Liver (tissue), 9 donors: Measurements from ENCODE around the gene PRRC2A. TPM values are rescaled to one million over a fixed set of nuclear protein-coding genes. Genes with fewer than 3 reads are reported as not detected.

Experiments
- DNase-seq: peaks from one replicate; pipeline ENCODE4 v3.0.0-alpha.2; 2017; ENCODE audit warnings: low spot score
- H3K27ac ChIP-seq, 2 donors: one replicate each; pipeline ENCODE4 v1.7.0; 2013; ENCODE audit warnings: inconsistent platforms in 2 of 2, low read length in 2 of 2, control low read depth in 1 of 2, low read depth in 1 of 2, mild to moderate bottlenecking in 1 of 2
- H3K27me3 ChIP-seq, 4 donors: one replicate each; pipeline versions ENCODE4 v1.6.1 to v1.7.0; 2013; ENCODE audit warnings: low read length in 3 of 4, inconsistent platforms in 1 of 4, mild to moderate bottlenecking in 1 of 4, moderate library complexity in 1 of 4; ENCODE audit not compliant: control insufficient read depth in 4 of 4, insufficient read depth in 4 of 4
- H3K36me3 ChIP-seq, 4 donors: one replicate each; pipeline versions ENCODE4 v1.6.1 to v1.7.0; 2013; ENCODE audit warnings: low read length in 3 of 4, mild to moderate bottlenecking in 3 of 4, low read depth in 1 of 4, moderate library complexity in 1 of 4; ENCODE audit not compliant: control insufficient read depth in 4 of 4, insufficient read depth in 3 of 4
- H3K4me1 ChIP-seq, 4 donors: one replicate each; pipeline versions ENCODE4 v1.6.1 to v1.7.0; 2013; ENCODE audit warnings: low read length in 3 of 4, mild to moderate bottlenecking in 3 of 4, moderate library complexity in 1 of 4; ENCODE audit not compliant: control insufficient read depth in 4 of 4, insufficient read depth in 4 of 4
- H3K4me3 ChIP-seq, 3 donors: one replicate each; pipeline versions ENCODE4 v1.6.1 to v1.7.0; 2013; ENCODE audit warnings: low read length in 3 of 3, control low read depth in 1 of 3, low read depth in 1 of 3, mild to moderate bottlenecking in 1 of 3
- H3K9ac ChIP-seq, 2 donors: one replicate each; pipeline ENCODE4 v1.7.0; 2013; ENCODE audit warnings: low read length in 2 of 2, mild to moderate bottlenecking in 2 of 2, moderate library complexity in 2 of 2, control low read depth in 1 of 2, low read depth in 1 of 2
- H3K9me3 ChIP-seq, 4 donors: one replicate each; pipeline versions ENCODE4 v1.6.1 to v1.7.0; 2013; ENCODE audit warnings: low read length in 3 of 4; ENCODE audit not compliant: control insufficient read depth in 4 of 4
- CTCF ChIP-seq: fragments of 150-350 bp; IDR thresholded peaks from 2 replicates; pipeline ENCODE4 v1.5.1; 2017; ENCODE audit warnings: improper control_type of control experiment, low read depth, low read length; ENCODE audit not compliant: missing input control
- EGR1 ChIP-seq, 2 donors: IDR thresholded peaks; 2 replicates each; pipeline ENCODE4 v1.6.1; 2016 to 2018; ENCODE audit warnings: antibody characterized with exemption in 2 of 2, low read depth in 2 of 2
- FOXA1 ChIP-seq: IDR thresholded peaks from 2 replicates; pipeline ENCODE4 v1.6.1; 2016; ENCODE audit warnings: antibody characterized with exemption
- FOXA2 ChIP-seq: IDR thresholded peaks from 2 replicates; pipeline ENCODE4 v1.6.1; 2016; ENCODE audit warnings: antibody characterized with exemption
- GABPA ChIP-seq, 2 donors: IDR thresholded peaks in 1 of 2; conservative IDR thresholded peaks in 1 of 2; 2 replicates each; pipeline ENCODE4 v1.6.1; 2016; ENCODE audit warnings: antibody characterized with exemption in 2 of 2, mild to moderate bottlenecking in 1 of 2, moderate library complexity in 1 of 2
- HNF4A ChIP-seq, 2 donors: conservative IDR thresholded peaks; 2 replicates each; pipeline ENCODE4 v1.6.1; 2016; ENCODE audit warnings: antibody characterized with exemption in 2 of 2, mild to moderate bottlenecking in 2 of 2
- HNF4G ChIP-seq: IDR thresholded peaks from 2 replicates; pipeline ENCODE4 v1.6.1; 2016; ENCODE audit warnings: antibody characterized with exemption
- JUND ChIP-seq, 2 donors: IDR thresholded peaks; 2 replicates each; pipeline ENCODE4 v1.6.1; 2016; ENCODE audit warnings: antibody characterized with exemption in 2 of 2
- NR2F2 ChIP-seq: IDR thresholded peaks from 2 replicates; pipeline ENCODE4 v1.6.1; 2016; ENCODE audit warnings: antibody characterized with exemption
- RAD21 ChIP-seq, 2 donors: IDR thresholded peaks; 2 replicates each; pipeline ENCODE4 v1.6.1; 2016; ENCODE audit warnings: antibody characterized with exemption in 2 of 2, mild to moderate bottlenecking in 2 of 2
- RXRA ChIP-seq, 2 donors: IDR thresholded peaks; 2 replicates each; pipeline ENCODE4 v1.6.1; 2017 to 2018; ENCODE audit warnings: antibody characterized with exemption in 2 of 2, mild to moderate bottlenecking in 1 of 2
- SP1 ChIP-seq: IDR thresholded peaks from 2 replicates; pipeline ENCODE4 v1.6.1; 2018; ENCODE audit warnings: antibody characterized with exemption, mild to moderate bottlenecking
- TAF1 ChIP-seq: conservative IDR thresholded peaks from 2 replicates; pipeline ENCODE4 v1.6.1; 2016; ENCODE audit warnings: antibody characterized with exemption, mild to moderate bottlenecking
- YY1 ChIP-seq: IDR thresholded peaks from 2 replicates; pipeline ENCODE4 v1.6.1; 2016; ENCODE audit warnings: antibody characterized with exemption, mild to moderate bottlenecking
- WGBS: extraction: QIAGEN DNeasy Blood & Tissue Kit; methylation state at CpG from one replicate; pipeline ENCODE4 v1.1.7; 2013; 5-methylcytosine and 5-hydroxymethylcytosine counted together
- polyA plus RNA-seq, 2 donors: library from polyadenylated mRNA; stranded (reverse) in 1 of 2; unstranded in 1 of 2; fragments of 200-250 nt in 1 of 2; fragments of >200 nt in 1 of 2; fragmentation: Nextera tagmentation in 1 of 2; extraction: Ambion mirVana in 1 of 2; gene quantifications; one replicate each; pipeline versions ENCODE4 v1.2.1 to v1.2.3, GENCODE V29; 2013 to 2015
- total RNA-seq, 2 donors: library from RNA; depleted of rRNA; stranded (reverse); fragments of >200 nt; gene quantifications; one replicate each; pipeline ENCODE4 v1.2.3, GENCODE V29; 2014
- TF ChIP-seq, protein P1 (sequence below): IDR thresholded peaks from 2 replicates; pipeline ENCODE4 v1.6.1; 2016; ENCODE audit warnings: antibody characterized with exemption
- TF ChIP-seq, protein P2 (sequence below): IDR thresholded peaks from 2 replicates; pipeline ENCODE4 v1.6.1; 2016; ENCODE audit warnings: antibody characterized with exemption
- TF ChIP-seq, protein P3 (sequence below): IDR thresholded peaks from 2 replicates; pipeline ENCODE4 v1.6.1; 2016; ENCODE audit warnings: antibody characterized with exemption
- TF ChIP-seq, protein P4 (sequence below): IDR thresholded peaks from 2 replicates; pipeline ENCODE4 v1.6.1; 2016; ENCODE audit warnings: antibody characterized with exemption, mild to moderate bottlenecking
- donor health status: healthy.
- donor health status: healthy.
- donor health status: healthy.
- donor health status: healthy.
- donor health status: healthy.

Gene PRRC2A
- total and polyA plus RNA-seq, 4 donors, result 21.9 to 39.3 (median 29.5) TPM

- no peak for TF ChIP-seq FOXA1
- TF ChIP-seq, protein P1, sequence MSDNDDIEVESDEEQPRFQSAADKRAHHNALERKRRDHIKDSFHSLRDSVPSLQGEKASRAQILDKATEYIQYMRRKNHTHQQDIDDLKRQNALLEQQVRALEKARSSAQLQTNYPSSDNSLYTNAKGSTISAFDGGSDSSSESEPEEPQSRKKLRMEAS, result no peak
These were observed 43.7 kb downstream of the PRRC2A start (continued) for GRCh38 chr6:31663961-31664789.

GRCh38 chr6:31664790-31665500, 44.4 kb downstream of the PRRC2A start, which contains the start of gene GPANK1:
Gene GPANK1 (minus strand): TSS chr6:31664997. CDS start chr6:31664478, 519 bp downstream.
- Histone ChIP-seq H3K4me3 (peak within 1 kb of the TSS; percentile 86 to 87 (median 87)), H3K27me3 (no peaks in the 10 kb centered on the region), H3K36me3 (peaks cover 8 to 29% (median 28%) of the 10 kb centered on the region in 4 donors), H3K9me3 (no peaks in the 10 kb centered on the region), H3K9ac (peak within 1 kb of the TSS; percentile 71 to 94), H3K4me1 (peaks cover 6 to 49% (median 36%) of the 10 kb centered on the region in 4 donors), H3K27ac (peak within 1 kb of the TSS; percentile 94 to 96)
- under 1% methylated on average over 39 of the region's 39 CpGs for WGBS
- TF ChIP-seq, protein P2, sequence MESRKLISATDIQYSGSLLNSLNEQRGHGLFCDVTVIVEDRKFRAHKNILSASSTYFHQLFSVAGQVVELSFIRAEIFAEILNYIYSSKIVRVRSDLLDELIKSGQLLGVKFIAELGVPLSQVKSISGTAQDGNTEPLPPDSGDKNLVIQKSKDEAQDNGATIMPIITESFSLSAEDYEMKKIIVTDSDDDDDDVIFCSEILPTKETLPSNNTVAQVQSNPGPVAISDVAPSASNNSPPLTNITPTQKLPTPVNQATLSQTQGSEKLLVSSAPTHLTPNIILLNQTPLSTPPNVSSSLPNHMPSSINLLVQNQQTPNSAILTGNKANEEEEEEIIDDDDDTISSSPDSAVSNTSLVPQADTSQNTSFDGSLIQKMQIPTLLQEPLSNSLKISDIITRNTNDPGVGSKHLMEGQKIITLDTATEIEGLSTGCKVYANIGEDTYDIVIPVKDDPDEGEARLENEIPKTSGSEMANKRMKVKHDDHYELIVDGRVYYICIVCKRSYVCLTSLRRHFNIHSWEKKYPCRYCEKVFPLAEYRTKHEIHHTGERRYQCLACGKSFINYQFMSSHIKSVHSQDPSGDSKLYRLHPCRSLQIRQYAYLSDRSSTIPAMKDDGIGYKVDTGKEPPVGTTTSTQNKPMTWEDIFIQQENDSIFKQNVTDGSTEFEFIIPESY, result peak; percentile 73
- TF ChIP-seq, protein P3, sequence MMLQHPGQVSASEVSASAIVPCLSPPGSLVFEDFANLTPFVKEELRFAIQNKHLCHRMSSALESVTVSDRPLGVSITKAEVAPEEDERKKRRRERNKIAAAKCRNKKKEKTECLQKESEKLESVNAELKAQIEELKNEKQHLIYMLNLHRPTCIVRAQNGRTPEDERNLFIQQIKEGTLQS, result no peak
- TF ChIP-seq NR2F2 (no peak), JUND (IDR thresholded peaks at IDR 0.05) (peak in 1 of 2 donors; percentile 38), FOXA1 (no peak), HNF4G (no peak), FOXA2 (no peak), GABPA (IDR thresholded peaks at IDR 0.05 in 1 of 2, conservative IDR thresholded peaks at IDR 0.05 in 1 of 2) (peak; percentile 21 to 71), HNF4A (conservative IDR thresholded peaks at IDR 0.05) (no peak), EGR1 (IDR thresholded peaks at IDR 0.05; ENCODE audit: low read depth in 2 of 2) (no peak), YY1 (peak; percentile 99), RXRA (IDR thresholded peaks at IDR 0.05) (no peak), SP1 (peak; percentile 30), RAD21 (IDR thresholded peaks at IDR 0.05) (peak in 1 of 2 donors; percentile 26), TAF1 (peak; percentile 94), CTCF (no peak)
- TF ChIP-seq, protein P4, sequence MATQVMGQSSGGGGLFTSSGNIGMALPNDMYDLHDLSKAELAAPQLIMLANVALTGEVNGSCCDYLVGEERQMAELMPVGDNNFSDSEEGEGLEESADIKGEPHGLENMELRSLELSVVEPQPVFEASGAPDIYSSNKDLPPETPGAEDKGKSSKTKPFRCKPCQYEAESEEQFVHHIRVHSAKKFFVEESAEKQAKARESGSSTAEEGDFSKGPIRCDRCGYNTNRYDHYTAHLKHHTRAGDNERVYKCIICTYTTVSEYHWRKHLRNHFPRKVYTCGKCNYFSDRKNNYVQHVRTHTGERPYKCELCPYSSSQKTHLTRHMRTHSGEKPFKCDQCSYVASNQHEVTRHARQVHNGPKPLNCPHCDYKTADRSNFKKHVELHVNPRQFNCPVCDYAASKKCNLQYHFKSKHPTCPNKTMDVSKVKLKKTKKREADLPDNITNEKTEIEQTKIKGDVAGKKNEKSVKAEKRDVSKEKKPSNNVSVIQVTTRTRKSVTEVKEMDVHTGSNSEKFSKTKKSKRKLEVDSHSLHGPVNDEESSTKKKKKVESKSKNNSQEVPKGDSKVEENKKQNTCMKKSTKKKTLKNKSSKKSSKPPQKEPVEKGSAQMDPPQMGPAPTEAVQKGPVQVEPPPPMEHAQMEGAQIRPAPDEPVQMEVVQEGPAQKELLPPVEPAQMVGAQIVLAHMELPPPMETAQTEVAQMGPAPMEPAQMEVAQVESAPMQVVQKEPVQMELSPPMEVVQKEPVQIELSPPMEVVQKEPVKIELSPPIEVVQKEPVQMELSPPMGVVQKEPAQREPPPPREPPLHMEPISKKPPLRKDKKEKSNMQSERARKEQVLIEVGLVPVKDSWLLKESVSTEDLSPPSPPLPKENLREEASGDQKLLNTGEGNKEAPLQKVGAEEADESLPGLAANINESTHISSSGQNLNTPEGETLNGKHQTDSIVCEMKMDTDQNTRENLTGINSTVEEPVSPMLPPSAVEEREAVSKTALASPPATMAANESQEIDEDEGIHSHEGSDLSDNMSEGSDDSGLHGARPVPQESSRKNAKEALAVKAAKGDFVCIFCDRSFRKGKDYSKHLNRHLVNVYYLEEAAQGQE, result peak; percentile 68
- TF ChIP-seq, protein P1, result peak; percentile 95
- DNase-seq, result peak; percentile 80
